GM18867 (cell line): ENCODE measurements around the gene CLASP2.

Experiments used
- ATAC-seq: cut with Tn5 transposase; IDR thresholded peaks from one replicate; pipeline ENCODE4 v1.9.1; 2021; ENCODE audit warnings: mild to moderate bottlenecking, moderate library complexity; ENCODE audit not compliant: unreplicated experiment

CLASP2 gene

DNA sequence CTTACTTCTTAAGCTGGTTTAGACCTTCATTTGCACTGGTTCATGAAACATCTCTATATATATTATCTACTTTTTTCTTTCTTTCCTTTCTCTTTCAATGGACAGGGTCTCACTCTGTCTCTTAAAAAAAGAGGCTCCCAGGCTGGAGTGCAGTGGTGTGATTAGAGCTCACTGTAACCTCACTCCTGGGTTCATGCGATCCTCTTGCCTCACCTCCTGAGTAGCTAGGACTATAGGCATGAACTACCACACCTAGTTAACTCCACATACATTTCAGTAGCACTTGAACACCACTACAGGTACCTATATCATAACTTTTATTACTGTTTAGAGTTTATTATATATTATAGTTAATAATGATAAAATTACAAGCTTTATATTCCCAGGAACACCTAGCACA is 160.8 kb downstream of the CLASP2 start:
- ATAC-seq, result no peak

DNA sequence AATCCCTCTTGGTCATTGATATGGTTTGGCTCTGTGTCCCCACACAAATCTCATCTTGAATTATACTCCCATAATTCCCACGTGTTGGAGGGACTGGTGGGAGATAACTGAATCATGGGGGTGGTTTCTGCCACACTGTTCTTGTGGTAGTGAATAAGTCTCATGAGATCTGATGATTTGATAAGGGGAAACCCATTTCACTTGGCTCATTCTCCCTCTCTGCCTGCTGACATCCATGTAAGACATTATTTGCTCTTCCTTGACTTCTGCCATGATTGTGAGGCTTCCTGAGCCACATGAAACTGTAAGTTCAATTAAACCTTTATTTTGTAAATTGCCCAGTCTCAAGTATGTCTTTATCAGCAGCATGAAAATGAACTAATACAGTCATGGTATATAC is 171.0 kb downstream of the CLASP2 start:
- ATAC-seq, result no peak

DNA sequence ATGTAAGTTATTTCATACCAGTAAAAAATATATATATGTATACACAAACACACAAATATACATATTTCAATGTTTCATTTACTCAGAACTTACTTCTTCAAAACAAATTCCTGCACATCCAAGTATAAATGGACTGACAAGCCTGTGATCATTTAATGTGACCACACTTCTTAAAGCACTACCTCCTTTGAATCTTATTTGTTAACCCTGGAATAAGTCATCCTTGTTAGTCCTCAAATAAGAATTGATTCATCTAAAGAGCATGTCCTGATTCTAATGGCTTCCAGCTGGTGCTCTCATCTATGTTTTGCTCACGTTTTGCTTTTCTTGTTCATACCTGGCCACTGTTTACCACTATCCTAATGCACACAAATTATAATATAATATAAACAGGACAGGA is 173.9 kb downstream of the CLASP2 start:
- no peak for ATAC-seq

DNA sequence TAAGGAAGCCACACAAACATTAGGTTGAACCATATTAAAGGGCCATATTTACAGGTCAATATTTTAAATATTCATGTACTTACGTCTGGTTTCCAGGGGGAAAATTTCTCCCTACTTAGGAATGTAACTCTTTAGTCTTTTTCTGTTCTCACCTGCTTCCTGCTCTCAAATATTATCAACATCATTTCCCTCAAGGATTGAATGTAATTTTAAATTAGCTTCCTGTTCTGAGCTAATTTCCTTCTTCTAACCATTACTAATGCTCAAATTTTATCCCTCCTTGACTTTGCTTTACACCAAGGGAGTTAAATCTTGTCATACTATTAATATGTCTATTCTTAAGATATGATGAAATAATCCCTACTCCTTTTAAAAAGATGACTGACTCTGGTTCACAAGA is 174.5 kb downstream of the CLASP2 start:
- no peak for ATAC-seq

DNA sequence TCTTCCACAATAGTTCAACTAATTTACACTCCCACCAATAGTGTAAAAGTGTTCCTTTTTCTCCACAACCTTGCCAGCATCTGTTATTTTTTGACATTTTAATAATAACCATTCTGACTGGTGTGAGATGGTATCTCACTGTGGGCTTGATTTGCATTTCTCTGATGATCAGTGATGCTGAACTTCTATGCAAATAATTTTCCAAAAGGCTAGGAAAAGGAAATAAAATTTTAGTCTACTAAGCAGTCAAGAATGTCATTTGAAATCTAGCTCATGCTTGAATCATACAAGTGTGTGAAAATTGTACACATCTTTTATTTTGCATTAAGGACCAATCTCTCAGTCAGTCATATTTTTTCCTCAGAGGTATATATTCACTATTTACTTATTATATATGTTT is 176.1 kb downstream of the CLASP2 start:
- peak; percentile 43 for ATAC-seq

DNA sequence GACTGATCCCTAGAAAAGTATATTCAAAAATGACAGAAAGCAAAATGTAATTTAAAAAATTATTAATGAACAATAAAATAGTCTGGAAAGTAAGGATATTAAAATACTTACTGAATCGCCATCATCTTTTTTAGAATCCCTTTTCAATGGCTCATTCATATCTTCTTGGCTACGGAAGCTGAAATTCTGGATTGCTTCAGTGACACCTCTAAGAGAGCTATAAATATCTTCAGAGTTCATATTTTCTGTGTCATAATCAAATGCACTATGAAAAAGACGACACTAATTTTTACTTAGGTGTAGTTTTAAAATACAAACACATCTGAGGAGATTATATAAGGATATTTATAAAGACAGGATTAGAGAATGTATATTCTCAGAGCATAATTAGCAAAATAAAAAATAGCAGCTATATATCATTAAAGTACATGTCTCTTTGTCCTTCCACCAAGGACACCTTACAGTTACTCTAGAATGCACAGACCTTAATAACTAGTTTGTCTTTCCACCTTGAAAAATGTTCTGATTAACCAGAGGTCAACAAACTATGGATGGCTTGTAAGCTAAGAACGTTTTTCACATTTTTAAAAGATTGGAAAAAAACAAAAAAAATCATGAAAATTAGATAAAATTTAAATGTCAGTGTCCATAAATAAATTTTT is 179.2 kb downstream of the CLASP2 start:
- ATAC-seq, result no peak

DNA sequence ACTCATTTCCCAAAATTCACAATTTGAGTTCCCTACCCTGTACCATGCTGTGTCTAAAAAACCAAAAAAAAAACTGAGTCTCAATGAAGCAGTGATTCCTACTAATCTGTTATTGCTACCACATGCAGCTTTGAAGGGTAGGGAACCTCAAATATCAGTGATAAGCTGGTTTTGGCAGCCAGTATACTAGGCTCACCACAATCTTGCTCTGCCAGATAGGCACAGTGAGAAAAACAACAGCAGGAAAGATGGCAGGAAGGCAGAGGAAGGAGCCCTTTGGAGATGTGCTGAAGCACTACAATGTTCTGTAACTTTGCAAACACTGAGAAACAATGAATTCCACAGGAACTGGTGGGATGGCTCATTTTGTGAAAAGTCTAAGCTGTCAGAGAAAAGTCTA is 180.9 kb downstream of the CLASP2 start:
- no peak for ATAC-seq

DNA sequence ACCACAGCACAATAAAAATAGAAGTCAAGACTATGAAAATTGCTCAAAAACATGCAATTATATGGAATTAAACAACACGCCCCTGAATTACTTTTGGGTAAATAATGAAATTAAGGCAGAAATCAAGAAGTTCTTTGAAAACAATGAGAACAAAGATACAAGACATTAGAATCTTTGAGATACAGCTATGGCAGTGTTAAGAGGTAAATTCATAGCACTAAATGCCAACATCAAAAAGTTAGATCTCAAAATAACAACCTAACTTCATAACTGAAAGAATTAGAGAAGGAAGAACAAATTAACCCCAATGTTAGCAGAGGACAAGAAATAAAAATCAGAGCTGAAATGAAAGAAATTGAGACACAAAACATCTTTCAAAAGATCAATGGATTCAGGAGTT is 191.3 kb downstream of the CLASP2 start:
- no peak for ATAC-seq

DNA sequence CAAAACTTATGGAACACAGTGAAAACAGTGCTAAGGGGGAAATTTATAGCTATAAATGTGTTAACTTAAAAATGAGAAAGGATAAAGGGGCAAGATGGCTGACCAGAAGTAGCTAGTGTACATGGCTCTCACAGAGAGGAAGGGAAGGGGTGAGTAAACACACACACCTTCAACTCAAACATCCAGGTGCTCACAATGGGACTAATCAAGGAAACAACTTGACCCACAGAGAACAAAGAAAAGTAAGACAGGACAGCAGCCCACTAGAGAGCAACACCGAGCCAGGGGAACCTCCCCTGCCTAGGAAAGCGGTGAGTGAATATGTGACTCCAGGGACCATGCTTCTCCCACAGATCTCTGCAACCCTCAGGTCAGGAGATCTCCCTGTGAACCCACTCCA is 192.8 kb downstream of the CLASP2 start:
- no peak for ATAC-seq

DNA sequence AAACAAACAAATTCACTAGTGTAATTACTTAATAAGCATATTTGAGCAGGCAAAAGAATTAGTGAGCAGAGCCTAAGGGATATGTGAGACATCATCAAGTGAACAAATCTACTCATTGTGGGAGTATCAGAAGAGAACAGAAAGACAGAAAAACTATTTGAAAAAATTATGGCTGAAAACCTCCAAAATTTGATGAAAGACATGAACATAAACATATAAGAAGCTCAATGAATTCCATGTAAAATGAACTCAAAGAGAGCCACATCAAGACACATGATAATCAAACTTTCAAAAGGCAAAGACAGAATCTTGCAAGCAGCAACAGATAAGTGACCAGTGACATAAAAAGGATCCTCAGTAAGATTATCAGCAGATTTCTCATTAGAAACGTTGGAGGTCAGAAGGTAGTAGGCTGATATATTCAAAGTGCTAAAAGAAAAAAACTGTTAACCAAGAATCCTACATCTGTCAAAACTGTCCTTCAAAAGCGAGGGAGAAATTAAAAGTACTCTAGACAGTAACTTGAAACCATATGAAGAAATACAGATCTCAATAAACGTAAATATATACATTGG is 194.9 kb downstream of the CLASP2 start:
- ATAC-seq, result no peak

DNA sequence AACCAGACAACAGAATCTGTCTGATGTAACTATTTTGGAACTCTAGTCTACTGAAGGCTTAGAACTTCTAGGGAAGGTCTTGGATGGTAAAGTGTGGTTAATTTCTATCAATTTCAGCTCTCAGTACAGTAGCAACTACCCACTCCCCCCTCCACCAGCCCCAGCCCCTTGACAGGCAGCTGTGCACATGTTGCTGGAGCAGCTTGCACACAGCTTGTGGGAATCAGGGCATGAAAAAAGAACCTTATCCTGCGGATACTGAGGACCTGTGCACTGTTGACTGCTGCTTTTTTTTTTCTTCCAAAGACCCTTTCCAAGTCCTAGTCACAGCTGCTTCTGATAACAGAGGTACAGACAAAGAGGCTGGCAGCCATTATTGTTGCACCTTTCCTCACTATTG is 196.3 kb downstream of the CLASP2 start:
- no peak for ATAC-seq

DNA sequence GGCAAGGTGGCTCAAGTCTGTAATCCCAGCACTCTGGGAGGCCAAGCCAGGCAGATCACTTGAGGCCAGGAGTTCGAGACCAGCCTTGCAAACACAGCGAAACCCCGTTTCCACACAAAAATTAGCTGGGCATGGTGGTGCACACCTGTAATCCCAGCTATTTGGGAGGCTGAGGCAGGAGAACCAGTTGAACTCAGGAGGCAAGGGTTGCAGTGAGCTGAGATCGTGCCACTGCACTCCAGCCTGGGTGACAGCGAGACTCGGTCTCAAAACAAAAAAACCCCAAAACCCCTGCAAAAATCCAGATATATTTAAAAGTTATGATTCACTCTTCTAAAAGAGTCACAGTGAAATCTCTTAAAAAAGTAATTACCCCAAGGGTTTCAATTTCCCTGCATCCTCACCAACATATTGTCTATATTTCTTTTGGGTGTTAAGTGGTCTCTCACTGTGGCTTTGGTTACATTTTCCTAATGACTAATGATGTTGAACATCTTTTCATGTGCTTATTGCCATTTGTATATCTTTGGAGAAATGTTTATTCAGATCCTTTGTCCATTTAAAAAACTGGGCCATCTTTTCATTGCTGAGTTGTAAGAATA is 204.7 kb downstream of the CLASP2 start:
- no peak for ATAC-seq

DNA sequence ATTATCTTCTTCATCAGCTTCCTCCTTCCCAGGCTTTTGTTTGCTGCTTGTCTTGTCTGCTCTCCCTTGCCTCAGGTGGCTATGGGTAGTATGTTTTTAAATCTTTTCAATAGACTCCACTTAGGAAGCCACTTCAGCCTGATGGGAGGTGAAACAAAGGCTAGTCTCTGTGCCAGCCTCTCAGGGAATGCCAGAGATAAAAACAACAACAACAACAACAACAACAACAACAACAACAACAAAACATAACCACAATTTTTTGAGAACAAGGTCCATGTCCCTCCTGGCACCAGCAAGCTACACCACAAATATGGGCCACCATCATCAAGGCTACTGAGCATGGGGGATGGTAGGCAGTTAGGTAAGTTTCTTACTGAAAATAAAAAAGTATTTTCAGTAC is 213.0 kb downstream of the CLASP2 start:
- ATAC-seq, result no peak

DNA sequence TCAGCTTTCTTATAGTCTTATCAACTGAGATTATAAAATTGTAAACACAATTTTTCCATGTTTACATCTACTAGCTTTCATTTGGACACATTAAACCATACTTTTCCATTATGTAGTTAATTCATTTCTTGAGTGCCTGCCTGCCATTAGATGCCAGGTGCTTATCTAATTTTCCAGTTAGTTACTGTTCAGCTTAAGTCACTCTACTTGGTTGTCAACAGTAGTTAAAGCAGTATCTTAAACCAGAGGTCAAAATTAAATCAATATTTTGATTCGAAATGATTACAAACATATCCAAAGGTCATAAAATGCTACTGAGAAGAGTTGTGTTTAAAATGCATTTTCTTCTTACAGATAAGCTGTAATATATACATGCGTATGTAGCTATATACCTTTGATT is 221.6 kb downstream of the CLASP2 start:
- no peak for ATAC-seq

DNA sequence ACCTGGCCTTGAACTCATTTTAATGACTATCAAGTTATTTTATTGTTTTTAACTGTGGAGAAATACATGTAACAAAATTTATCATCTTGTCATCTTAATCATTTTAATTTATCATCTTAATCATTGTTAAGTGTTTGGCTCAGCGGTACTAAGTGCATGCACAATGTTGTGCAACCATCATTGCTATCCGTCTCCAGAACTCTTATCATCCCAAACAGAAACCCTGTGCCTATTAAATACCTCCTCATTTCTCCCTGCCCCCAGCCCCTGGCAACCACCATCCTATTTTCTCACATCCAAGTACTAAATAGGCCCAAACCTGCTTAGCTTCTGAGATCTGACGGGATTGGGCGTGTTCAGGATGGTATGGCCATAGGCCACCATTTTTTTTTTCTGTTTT is 226.3 kb downstream of the CLASP2 start:
- no peak for ATAC-seq

DNA sequence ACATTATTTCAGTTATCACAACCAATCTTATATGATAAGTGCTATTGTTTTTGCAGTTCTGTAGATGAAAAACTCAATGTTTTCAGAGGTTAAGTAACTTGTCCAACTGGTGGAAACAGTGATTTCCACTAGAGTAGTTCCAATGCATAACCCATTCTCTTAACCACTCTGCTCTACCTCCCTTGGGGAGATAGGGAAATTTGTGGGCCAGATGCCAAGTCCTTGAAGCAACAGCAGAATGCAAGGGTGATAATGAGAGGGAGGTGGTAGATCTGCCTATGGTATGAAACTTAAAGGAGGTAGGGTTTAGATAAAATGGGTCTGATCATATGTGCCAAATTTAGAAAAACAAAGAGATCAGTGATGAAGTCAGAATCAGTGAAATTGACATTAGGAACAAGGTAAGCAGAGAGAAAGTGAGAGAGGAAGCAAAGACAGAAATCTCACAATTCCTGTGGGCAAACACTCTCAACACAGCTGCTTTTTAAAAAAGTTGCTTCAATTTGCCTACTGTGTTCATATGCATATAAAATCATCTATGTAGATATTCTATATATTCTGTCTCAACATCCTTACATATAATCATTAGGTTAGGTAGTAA is 227.3 kb downstream of the CLASP2 start:
- no peak for ATAC-seq

DNA sequence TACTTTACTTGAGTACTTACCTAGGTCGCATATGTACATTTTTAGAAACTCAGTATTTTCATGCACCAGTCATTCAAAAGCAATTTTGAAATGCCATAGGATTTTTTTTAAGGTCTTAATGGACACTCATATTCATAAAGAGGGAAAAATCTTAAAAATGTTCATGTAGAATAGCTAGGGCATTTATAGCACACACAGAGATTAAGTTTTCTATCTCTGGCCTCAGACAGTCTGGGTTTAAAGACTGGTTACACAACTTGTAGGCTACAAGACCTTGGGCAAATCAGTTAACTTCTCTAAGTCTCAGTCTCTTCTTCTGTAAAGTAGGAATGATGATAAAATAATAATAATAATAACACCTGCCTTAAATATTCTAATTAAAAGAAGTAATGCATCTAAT is 229.4 kb downstream of the CLASP2 start:
- no peak for ATAC-seq

DNA sequence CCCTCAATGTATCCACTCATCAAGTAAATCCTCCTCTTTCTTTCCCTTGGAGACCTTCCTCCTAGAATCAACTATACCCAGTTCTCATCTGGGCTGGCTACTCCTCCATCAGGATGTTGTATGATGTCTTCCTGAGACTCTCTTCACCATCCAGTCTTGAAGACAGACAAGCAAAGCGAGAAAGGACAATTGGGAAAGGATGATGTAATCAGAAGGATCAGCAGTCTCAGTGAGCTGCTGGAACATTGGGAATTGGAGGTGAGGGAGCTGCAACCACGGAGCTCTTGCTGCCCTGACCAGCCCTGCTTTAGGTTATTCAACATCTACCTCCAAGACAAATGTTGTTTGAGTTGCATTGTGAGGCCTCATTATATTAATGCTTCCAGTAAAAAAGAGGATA is 229.8 kb downstream of the CLASP2 start:
- no peak for ATAC-seq

DNA sequence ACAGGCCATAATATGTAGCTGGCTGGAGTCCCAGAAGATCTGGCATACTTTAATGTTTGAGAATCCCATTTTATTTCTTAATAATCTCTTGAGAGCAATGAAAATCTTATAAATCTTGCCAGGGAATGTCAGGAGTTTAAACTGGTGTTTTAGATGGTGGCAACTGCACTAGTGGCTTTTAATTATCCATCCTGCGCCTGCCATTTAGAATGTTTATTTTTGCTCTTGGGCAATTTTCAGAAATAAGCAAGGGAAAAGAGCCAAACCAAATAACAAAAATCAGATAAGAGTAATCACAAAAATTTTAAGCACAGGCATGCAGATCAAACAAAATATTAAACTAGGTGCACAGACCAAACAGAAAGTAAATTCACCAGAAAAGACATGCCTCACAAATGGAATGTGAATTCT is 235.9 kb downstream of the CLASP2 start:
- ATAC-seq, result no peak

DNA sequence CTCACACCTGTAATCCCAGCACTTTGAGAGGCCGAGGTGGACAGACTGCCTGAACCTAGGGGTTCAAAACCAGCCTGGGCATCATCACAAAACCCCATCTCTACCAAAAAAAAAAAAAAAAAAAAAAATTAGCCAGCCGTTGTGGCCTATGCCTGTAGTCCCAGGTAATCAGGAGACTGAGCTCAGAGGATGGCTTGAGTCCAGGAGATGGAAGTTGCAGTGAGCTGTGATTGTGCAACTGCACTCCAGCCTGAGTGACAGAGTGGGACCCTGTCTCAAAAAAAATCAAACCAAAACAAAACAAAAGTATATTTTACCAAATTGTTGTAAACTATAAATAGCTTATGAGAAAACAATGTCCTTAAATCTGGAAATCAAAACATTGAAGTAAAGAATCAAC is 243.2 kb downstream of the CLASP2 start:
- no peak for ATAC-seq

DNA sequence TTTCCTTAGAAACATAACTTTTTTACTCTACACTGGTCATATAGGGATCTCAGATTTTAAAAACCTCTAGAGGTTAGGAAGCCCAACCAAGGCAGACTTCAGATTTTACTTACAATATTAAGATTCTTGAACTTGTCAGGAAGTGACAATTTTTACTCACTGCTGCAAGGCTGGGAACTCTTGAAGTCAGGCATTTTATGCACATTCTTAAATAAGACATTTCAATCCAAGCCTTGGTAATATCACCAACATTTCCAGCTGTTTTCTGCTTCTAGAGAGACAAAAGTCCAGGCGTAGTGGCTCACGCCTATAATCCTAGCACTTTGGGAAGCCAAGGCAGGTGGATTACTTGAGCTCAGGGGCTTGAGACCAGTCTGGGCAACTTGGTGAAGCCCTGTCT is 244.2 kb downstream of the CLASP2 start:
- ATAC-seq, result no peak

DNA sequence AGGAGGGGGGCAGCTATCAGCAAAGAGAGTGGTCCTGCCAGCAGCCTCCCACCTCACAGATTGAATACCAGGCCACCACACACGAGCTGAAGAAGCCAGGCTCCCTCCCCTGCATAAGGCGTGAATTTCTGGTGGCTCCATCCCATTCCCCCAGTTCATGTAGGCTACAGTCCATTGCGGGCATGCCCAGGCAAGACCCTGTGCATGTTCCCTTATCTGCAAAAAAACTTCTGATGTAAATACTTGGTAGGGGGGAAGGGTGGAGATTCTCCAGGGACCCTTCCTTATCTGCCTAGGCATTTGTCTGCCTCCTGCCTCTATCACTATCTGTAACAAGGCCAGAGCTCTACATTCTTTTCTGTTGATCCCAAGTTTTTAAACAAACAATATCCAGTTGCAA is 250.3 kb downstream of the CLASP2 start:
- no peak for ATAC-seq
